Colon (tissue), 2 donors: ENCODE measurements around the gene SPRED1.

Experiments
- FAIRE-seq: peaks from 2 replicates; lab custom pipeline; 2012; peaks lifted over from hg19 to GRCh38; lab: Jason Lieb, UNC
- donor health status: control.
- donor health status: control.

Gene SPRED1

DNA sequence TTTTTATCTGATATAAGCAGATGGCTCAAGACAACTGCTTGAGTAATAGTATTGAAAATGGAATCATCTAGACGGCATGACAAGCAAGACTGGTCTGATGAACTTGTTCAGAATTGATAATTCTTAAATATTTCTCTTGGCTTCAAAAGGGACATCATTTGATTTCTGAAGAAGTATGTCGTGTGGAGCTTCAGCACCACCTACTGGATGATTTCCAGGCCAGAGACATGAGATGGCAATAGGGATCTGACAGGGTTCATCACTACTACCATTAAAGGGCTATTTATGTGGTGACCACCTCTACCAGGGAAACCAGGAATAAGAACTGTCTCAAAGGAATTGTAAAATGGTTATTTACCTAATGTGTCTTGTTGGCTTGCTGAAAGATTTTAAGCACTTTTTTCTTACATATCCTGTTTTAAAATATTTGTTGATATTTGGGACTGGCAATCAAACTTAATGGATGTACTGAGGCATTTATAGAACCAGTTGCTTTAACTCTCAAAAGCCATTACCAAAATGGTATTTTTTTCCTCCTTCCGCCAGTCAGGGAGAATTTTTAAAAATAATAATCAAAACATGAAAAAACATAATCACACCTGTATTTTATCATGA is 101.8 kb downstream of the SPRED1 start:
- FAIRE-seq = no peak

DNA sequence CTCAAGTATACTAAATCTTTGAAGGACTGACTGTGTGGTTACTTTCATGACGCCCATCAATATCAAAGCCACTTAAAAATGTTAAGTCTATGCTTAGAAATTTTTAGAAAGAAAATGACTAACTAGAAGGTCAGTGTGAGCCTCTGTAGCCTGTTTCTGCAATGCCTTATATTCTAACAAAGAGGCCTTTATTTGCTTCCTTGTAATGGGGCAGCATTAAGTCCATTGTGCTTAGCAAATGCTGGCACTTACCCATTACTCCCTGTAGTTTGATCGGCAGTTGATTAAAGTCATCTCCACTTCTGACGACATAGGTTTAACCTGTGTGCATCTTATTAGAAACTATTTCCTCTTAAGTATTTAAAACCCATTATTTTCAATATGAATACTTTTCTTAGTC is 109.7 kb downstream of the SPRED1 start:
- no peak for FAIRE-seq

GRCh38 chr15:38367476-38367875 is 114.8 kb downstream of the SPRED1 start:
- FAIRE-seq = no peak

- no peak for FAIRE-seq
These were observed 117.4 kb downstream of the SPRED1 start for GRCh38 chr15:38369936-38370478.

DNA sequence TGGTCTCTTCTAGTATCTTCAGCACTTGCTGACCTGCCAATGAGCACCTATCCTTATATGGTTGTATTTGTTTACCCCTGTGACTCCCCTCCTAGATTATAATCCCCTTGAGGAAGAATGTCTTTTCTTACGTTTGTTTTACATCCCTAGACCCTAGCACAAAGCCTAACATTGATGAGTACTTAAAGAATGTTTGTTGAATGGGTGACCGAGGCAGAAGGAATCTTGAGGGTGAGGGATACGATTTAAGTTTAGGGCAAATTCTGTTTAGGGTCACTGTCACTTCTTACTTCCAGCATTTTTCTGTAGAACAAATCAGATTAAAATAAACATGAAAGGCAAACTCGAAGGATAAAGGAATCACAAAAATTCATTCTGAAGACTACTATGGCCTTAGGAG is 120.4 kb downstream of the SPRED1 start:
- no peak for FAIRE-seq

- FAIRE-seq = no peak
These were observed 121.4 kb downstream of the SPRED1 start for GRCh38 chr15:38374029-38374428.

GRCh38 chr15:38374556-38374955 is 121.9 kb downstream of the SPRED1 start:
- FAIRE-seq = no peak

DNA sequence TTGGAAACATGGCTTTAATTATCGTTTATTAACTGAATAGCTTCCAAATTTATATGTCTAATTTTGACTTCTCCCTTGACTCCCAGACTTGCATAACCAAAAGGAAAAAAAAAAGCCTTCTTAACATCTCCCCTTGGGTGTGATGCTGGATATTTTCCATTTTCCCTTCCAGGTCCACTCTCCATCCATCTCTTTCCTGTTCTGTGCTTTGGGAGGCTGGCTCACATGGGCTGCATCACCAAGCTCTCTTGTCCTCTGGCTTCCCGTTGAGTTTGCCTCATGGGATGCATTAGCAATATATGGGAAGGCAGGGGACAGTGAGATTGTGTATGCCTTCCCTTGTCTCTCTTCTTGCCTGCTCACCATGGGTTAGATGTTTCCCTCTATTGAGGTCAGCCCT is 123.4 kb downstream of the SPRED1 start:
- no peak for FAIRE-seq

GRCh38 chr15:38377636-38378035 is 125.0 kb downstream of the SPRED1 start:
- FAIRE-seq = no peak

- no peak for FAIRE-seq
These were observed 125.5 kb downstream of the SPRED1 start for GRCh38 chr15:38378161-38378560.

GRCh38 chr15:38389924-38390542 is 137.4 kb downstream of the SPRED1 start:
- FAIRE-seq = no peak

DNA sequence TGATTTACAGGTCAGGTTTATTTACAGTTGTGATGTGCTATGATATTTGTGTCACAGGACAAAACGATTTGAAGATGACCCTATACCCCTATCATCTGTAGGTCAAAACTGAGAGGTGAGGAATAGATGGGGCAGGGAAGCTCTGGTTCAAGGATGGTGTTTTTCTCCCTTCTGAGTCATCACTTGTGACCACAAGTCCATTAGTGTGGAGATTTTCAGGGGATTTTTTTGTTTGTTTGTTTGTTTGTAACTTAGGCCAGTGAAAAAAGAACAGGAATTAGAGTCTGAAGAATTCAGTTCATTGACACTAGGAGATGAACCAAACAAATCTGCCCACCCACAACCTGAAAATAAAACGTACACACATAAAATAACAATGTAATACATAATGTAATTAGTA is 138.6 kb downstream of the SPRED1 start:
- no peak for FAIRE-seq

DNA sequence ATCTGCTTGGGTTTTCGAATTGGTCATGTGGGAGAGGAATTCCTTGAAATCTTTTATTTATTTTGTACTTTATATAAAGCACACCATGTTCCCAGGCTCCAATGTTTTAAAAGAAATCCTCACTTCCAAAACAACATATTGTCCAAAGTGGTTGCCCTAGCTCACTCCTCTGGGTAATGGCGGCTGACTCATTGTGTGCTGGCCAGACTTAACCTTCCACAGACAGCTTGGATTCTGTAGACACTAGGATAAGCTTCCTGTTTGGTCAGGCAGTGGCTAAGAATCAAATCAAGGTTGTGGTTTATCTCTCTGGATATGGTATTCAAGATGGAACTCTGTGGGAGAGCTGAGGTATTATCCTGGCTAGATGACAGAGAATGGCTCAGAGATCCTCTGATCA is 145.5 kb downstream of the SPRED1 start:
- FAIRE-seq = no peak

- no peak for FAIRE-seq
These were observed 148.5 kb downstream of the SPRED1 start for GRCh38 chr15:38401106-38401505.

- FAIRE-seq = no peak
These were observed 149.1 kb downstream of the SPRED1 start for GRCh38 chr15:38401701-38402100.

DNA sequence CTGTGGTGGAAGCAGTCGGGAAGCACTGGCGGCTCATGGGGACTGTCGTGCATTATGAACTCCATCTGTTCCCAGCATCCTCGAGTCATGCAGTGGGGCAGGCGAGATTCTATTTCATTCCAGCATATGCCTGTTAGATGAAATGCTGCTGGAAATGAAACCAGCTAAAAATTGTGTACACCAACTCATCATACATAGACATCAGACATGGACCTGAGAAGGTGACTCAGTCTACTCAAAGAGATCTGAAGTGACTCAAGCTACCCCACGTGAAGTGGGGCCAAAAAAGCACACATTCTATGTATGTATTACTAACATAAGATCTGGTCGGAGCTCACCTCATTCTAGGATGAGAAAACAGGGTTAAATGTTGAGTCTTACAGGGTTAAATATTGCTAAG is 153.8 kb downstream of the SPRED1 start:
- no peak for FAIRE-seq
